ENCODE measurements around the gene OR51B2. TPM values are rescaled to one million over a fixed set of nuclear protein-coding genes. Genes with fewer than 3 reads are reported as not detected.
"Not testable (repeated sequence)": the region's sequence is repeated elsewhere in the genome, so short reads cannot be mapped to it uniquely, and the experiment has no call there.

The OR51B2 gene
- total and polyA plus RNA-seq, 4 donors: 0.20 to 0.22 TPM; not detected in 2

- no peak for DNase-seq (ENCODE audit: low read depth in 4 of 6, low spot score in 6 of 6)
- Histone ChIP-seq H3K9me3 (ENCODE audit: control insufficient read depth, insufficient read depth, low read length) (no peaks in the 10 kb centered on the region), H3K27me3 (ENCODE audit: control insufficient read depth, insufficient read depth, low read length) (no peaks in the 10 kb centered on the region), H3K4me1 (ENCODE audit: control insufficient read depth, insufficient read depth, low read length) (no peaks in the 10 kb centered on the region), H3K4me3 (ENCODE audit: low read depth, low read length) (no peak within 1 kb of the TSS), H3K36me3 (ENCODE audit: control insufficient read depth, insufficient read depth, low read length) (no peaks in the 10 kb centered on the region), H3K27ac (ENCODE audit: low read depth, low read length) (no peak within 1 kb of the TSS)
- no CpG with 5 or more reads among the region's 1 CpG for WGBS (ENCODE audit: insufficient coverage)
Observed at GRCh38 chr11:5351208-5351607, 27.1 kb upstream of the OR51B2 start, which contains the start of gene OR51B6. Gene OR51B6, plus strand, starts transcription at chr11:5351508. Its CDS starts 0 bp downstream, at chr11:5351508.

- Histone ChIP-seq H3K4me1 (ENCODE audit: control insufficient read depth, insufficient read depth, low read length) (no peaks in the 10 kb centered on the region), H3K4me3 (ENCODE audit: low read depth, low read length) (no peak overlapping the region), H3K36me3 (ENCODE audit: control insufficient read depth, insufficient read depth, low read length) (no peaks in the 10 kb centered on the region), H3K27me3 (ENCODE audit: control insufficient read depth, insufficient read depth, low read length) (no peaks in the 10 kb centered on the region), H3K27ac (ENCODE audit: low read depth, low read length) (no peak overlapping the region), H3K9me3 (ENCODE audit: control insufficient read depth, insufficient read depth, low read length) (no peaks in the 10 kb centered on the region)
- WGBS (ENCODE audit: insufficient coverage): no CpG with 5 or more reads among the region's 1 CpG
- no peak for DNase-seq (ENCODE audit: low read depth in 4 of 6, low spot score in 6 of 6)
Observed at GRCh38 chr11:5349550-5349949, 25.5 kb upstream of the OR51B2 start.

GRCh38 chr11:5348551-5349194 lies 24.6 kb upstream of the OR51B2 start:
- Histone ChIP-seq H3K4me1 (ENCODE audit: control insufficient read depth, insufficient read depth, low read length) (no peaks in the 10 kb centered on the region), H3K27me3 (ENCODE audit: control insufficient read depth, insufficient read depth, low read length) (no peaks in the 10 kb centered on the region), H3K4me3 (ENCODE audit: low read depth, low read length) (no peak overlapping the region), H3K9me3 (ENCODE audit: control insufficient read depth, insufficient read depth, low read length) (no peaks in the 10 kb centered on the region), H3K27ac (ENCODE audit: low read depth, low read length) (no peak overlapping the region), H3K36me3 (ENCODE audit: control insufficient read depth, insufficient read depth, low read length) (no peaks in the 10 kb centered on the region)
- DNase-seq (ENCODE audit: low read depth in 4 of 6, low spot score in 6 of 6): no peak
- 33% methylated on average over 1 of the region's 3 CpGs for WGBS (ENCODE audit: insufficient coverage)

GRCh38 chr11:5345831-5346230 lies 21.7 kb upstream of the OR51B2 start:
- Histone ChIP-seq H3K27ac (ENCODE audit: low read depth, low read length) (no peak overlapping the region), H3K27me3 (ENCODE audit: control insufficient read depth, insufficient read depth, low read length) (no peaks in the 10 kb centered on the region), H3K4me1 (ENCODE audit: control insufficient read depth, insufficient read depth, low read length) (no peaks in the 10 kb centered on the region), H3K4me3 (ENCODE audit: low read depth, low read length) (no peak overlapping the region), H3K36me3 (ENCODE audit: control insufficient read depth, insufficient read depth, low read length) (no peaks in the 10 kb centered on the region), H3K9me3 (ENCODE audit: control insufficient read depth, insufficient read depth, low read length) (no peaks in the 10 kb centered on the region)
- whole genome bisulfite sequencing (ENCODE audit: insufficient coverage): 81% methylated on average over 2 of the region's 3 CpGs
- no peak for DNase-seq (ENCODE audit: low read depth in 4 of 6, low spot score in 6 of 6)

- no peak within 1 kb of the TSS for H3K4me3 ChIP-seq (ENCODE audit: low read depth, low read length)
- no peak for DNase-seq (ENCODE audit: low read depth in 4 of 6, low spot score in 6 of 6)
- no peaks in the 10 kb centered on the region for H3K27me3 ChIP-seq (ENCODE audit: control insufficient read depth, insufficient read depth, low read length)
- no peaks in the 10 kb centered on the region for H3K36me3 ChIP-seq (ENCODE audit: control insufficient read depth, insufficient read depth, low read length)
- H3K9me3 ChIP-seq (ENCODE audit: control insufficient read depth, insufficient read depth, low read length): no peaks in the 10 kb centered on the region
- 67% methylated on average over 1 of the region's 6 CpGs for WGBS (ENCODE audit: insufficient coverage)
- H3K4me1 ChIP-seq (ENCODE audit: control insufficient read depth, insufficient read depth, low read length): no peaks in the 10 kb centered on the region
- H3K27ac ChIP-seq (ENCODE audit: low read depth, low read length): no peak within 1 kb of the TSS
Observed at GRCh38 chr11:5343474-5344335, 19.6 kb upstream of the OR51B2 start, which contains the start of gene OR51B5. Gene OR51B5, minus strand, starts transcription at chr11:5343524. Its CDS starts 0 bp downstream, at chr11:5343524.

GRCh38 chr11:5339771-5340322 lies 15.8 kb upstream of the OR51B2 start:
- no peaks in the 10 kb centered on the region for H3K4me1 ChIP-seq (ENCODE audit: control insufficient read depth, insufficient read depth, low read length)
- no peaks in the 10 kb centered on the region for H3K36me3 ChIP-seq (ENCODE audit: control insufficient read depth, insufficient read depth, low read length)
- WGBS (ENCODE audit: insufficient coverage): no CpG with 5 or more reads among the region's 1 CpG
- H3K9me3 ChIP-seq (ENCODE audit: control insufficient read depth, insufficient read depth, low read length): no peaks in the 10 kb centered on the region
- H3K27me3 ChIP-seq (ENCODE audit: control insufficient read depth, insufficient read depth, low read length): no peaks in the 10 kb centered on the region
- H3K27ac ChIP-seq (ENCODE audit: low read depth, low read length): no peak overlapping the region
- no peak overlapping the region for H3K4me3 ChIP-seq (ENCODE audit: low read depth, low read length)
- DNase-seq (ENCODE audit: low read depth in 4 of 6, low spot score in 6 of 6): no peak

- H3K27ac ChIP-seq (ENCODE audit: low read depth, low read length); H3K4me3 ChIP-seq (ENCODE audit: low read depth, low read length); H3K9me3 ChIP-seq (ENCODE audit: control insufficient read depth, insufficient read depth, low read length); H3K4me1 ChIP-seq (ENCODE audit: control insufficient read depth, insufficient read depth, low read length); H3K36me3 ChIP-seq (ENCODE audit: control insufficient read depth, insufficient read depth, low read length); DNase-seq (ENCODE audit: low read depth in 4 of 6, low spot score in 6 of 6); H3K27me3 ChIP-seq (ENCODE audit: control insufficient read depth, insufficient read depth, low read length): not testable (repeated sequence)
- WGBS (ENCODE audit: insufficient coverage): 80% methylated on average over 1 of the region's 1 CpG
Observed at GRCh38 chr11:5337253-5337652, 13.2 kb upstream of the OR51B2 start.

GRCh38 chr11:5336331-5336730 lies 12.2 kb upstream of the OR51B2 start:
- Histone ChIP-seq H3K4me1 (ENCODE audit: control insufficient read depth, insufficient read depth, low read length) (no peaks in the 10 kb centered on the region), H3K27me3 (ENCODE audit: control insufficient read depth, insufficient read depth, low read length) (no peaks in the 10 kb centered on the region), H3K9me3 (ENCODE audit: control insufficient read depth, insufficient read depth, low read length) (no peaks in the 10 kb centered on the region), H3K36me3 (ENCODE audit: control insufficient read depth, insufficient read depth, low read length) (no peaks in the 10 kb centered on the region), H3K27ac (ENCODE audit: low read depth, low read length) (no peak overlapping the region), H3K4me3 (ENCODE audit: low read depth, low read length) (no peak overlapping the region)
- DNase-seq (ENCODE audit: low read depth in 4 of 6, low spot score in 6 of 6): no peak

- Histone ChIP-seq H3K36me3 (ENCODE audit: control insufficient read depth, insufficient read depth, low read length) (no peaks in the 10 kb centered on the region), H3K4me1 (ENCODE audit: control insufficient read depth, insufficient read depth, low read length) (no peaks in the 10 kb centered on the region), H3K4me3 (ENCODE audit: low read depth, low read length) (no peak overlapping the region), H3K9me3 (ENCODE audit: control insufficient read depth, insufficient read depth, low read length) (no peaks in the 10 kb centered on the region), H3K27ac (ENCODE audit: low read depth, low read length) (no peak overlapping the region), H3K27me3 (ENCODE audit: control insufficient read depth, insufficient read depth, low read length) (no peaks in the 10 kb centered on the region)
- DNase-seq (ENCODE audit: low read depth in 4 of 6, low spot score in 6 of 6): no peak
- no CpG with 5 or more reads among the region's 1 CpG for WGBS (ENCODE audit: insufficient coverage)
Observed at GRCh38 chr11:5335170-5335569, 11.1 kb upstream of the OR51B2 start.

All from spinal cord (tissue), 10 donors.